MV-4-11 (cell line): ENCODE results near the gene SLC17A8.
"Not testable (repeated sequence)": the region's sequence is repeated elsewhere in the genome, so short reads cannot be mapped to it uniquely, and the experiment has no call there.

Experiments used
- DNase-seq: peaks from one replicate; lab custom pipeline; 2025; lab: John Stamatoyannopoulos, UW

The SLC17A8 gene

GRCh38 chr12:100356644-100357223 lies at the start of gene SLC17A8:
SLC17A8 (plus strand) TSS chr12:100357074; CDS start chr12:100357392, 318 bp downstream.
- DNase-seq, result no peak

GRCh38 chr12:100308138-100308537 lies 48.7 kb upstream of the SLC17A8 start:
- DNase-seq, result not testable (repeated sequence)

- DNase-seq, result no peak
These were observed 45.6 kb upstream of the SLC17A8 start for GRCh38 chr12:100311317-100311716.

GRCh38 chr12:100317371-100317770 lies 39.5 kb upstream of the SLC17A8 start:
- DNase-seq, result no peak

GRCh38 chr12:100324498-100324897 lies 32.4 kb upstream of the SLC17A8 start:
- no peak for DNase-seq

- DNase-seq, result no peak
These were observed 30.7 kb upstream of the SLC17A8 start for GRCh38 chr12:100326208-100326607.

- DNase-seq, result no peak
These were observed 27.1 kb upstream of the SLC17A8 start for GRCh38 chr12:100329800-100330199.

- DNase-seq, result no peak
These were observed 25.0 kb upstream of the SLC17A8 start for GRCh38 chr12:100331871-100332270.

GRCh38 chr12:100332852-100333251 lies 24.0 kb upstream of the SLC17A8 start:
- DNase-seq, result no peak

GRCh38 chr12:100337299-100337698 lies 19.6 kb upstream of the SLC17A8 start:
- no peak for DNase-seq

- DNase-seq, result no peak
These were observed 19.1 kb upstream of the SLC17A8 start for GRCh38 chr12:100337727-100338126.

GRCh38 chr12:100339071-100339470 lies 17.8 kb upstream of the SLC17A8 start:
- no peak for DNase-seq

- DNase-seq, result not testable (repeated sequence)
These were observed 14.0 kb upstream of the SLC17A8 start for GRCh38 chr12:100342897-100343296.

GRCh38 chr12:100344351-100344750 lies 12.5 kb upstream of the SLC17A8 start:
- DNase-seq, result not testable (repeated sequence)

- no peak for DNase-seq
These were observed 11.7 kb upstream of the SLC17A8 start for GRCh38 chr12:100345020-100345767.

- DNase-seq, result no peak
These were observed 10.2 kb upstream of the SLC17A8 start for GRCh38 chr12:100346660-100347059.

- no peak for DNase-seq
These were observed 8.0 kb upstream of the SLC17A8 start for GRCh38 chr12:100348657-100349454.

GRCh38 chr12:100359248-100359647 lies 2.4 kb downstream of the SLC17A8 start:
- no peak for DNase-seq

GRCh38 chr12:100359822-100360221 lies 2.9 kb downstream of the SLC17A8 start:
- DNase-seq, result no peak

- no peak for DNase-seq
These were observed 3.6 kb downstream of the SLC17A8 start for GRCh38 chr12:100360450-100360849.

- no peak for DNase-seq
These were observed 7.5 kb downstream of the SLC17A8 start for GRCh38 chr12:100364324-100364723.

GRCh38 chr12:100365411-100365810 lies 8.5 kb downstream of the SLC17A8 start:
- DNase-seq, result no peak

GRCh38 chr12:100368066-100368465 lies 11.2 kb downstream of the SLC17A8 start:
- DNase-seq, result no peak
